ENCODE measurements around the gene VPS13A.
A peak's percentile ranks its signal among the peaks of the same experiment; 100 is the strongest.

Gene VPS13A

GRCh38 chr9:77177143-77177893, at the start of gene VPS13A:
VPS13A (plus strand) TSS chr9:77177534; CDS start chr9:77177705, 171 bp downstream.
- peak; percentile 81 to 95 (median 93) for DNase-seq (ENCODE audit: low read depth in 2 of 3, low spot score in 2 of 3)

GRCh38 chr9:77128125-77128789, 49.1 kb upstream of the VPS13A start:
- no peak for DNase-seq (ENCODE audit: low read depth in 2 of 3, low spot score in 2 of 3)

GRCh38 chr9:77131399-77131798, 45.9 kb upstream of the VPS13A start:
- DNase-seq (ENCODE audit: low read depth in 2 of 3, low spot score in 2 of 3): no peak

- DNase-seq (ENCODE audit: low read depth in 2 of 3, low spot score in 2 of 3): no peak
Measured at GRCh38 chr9:77133011-77133410, 44.3 kb upstream of the VPS13A start.

- no peak for DNase-seq (ENCODE audit: low read depth in 2 of 3, low spot score in 2 of 3)
Measured at GRCh38 chr9:77142366-77142765, 35.0 kb upstream of the VPS13A start.

- DNase-seq (ENCODE audit: low read depth in 2 of 3, low spot score in 2 of 3): no peak
Measured at GRCh38 chr9:77149879-77150278, 27.5 kb upstream of the VPS13A start.

- DNase-seq (ENCODE audit: low read depth in 2 of 3, low spot score in 2 of 3): no peak
Measured at GRCh38 chr9:77152289-77152688, 25.0 kb upstream of the VPS13A start.

GRCh38 chr9:77156646-77157371, 20.5 kb upstream of the VPS13A start:
- no peak for DNase-seq (ENCODE audit: low read depth in 2 of 3, low spot score in 2 of 3)

- DNase-seq (ENCODE audit: low read depth in 2 of 3, low spot score in 2 of 3): no peak
Measured at GRCh38 chr9:77158772-77159513, 18.4 kb upstream of the VPS13A start.

- no peak for DNase-seq (ENCODE audit: low read depth in 2 of 3, low spot score in 2 of 3)
Measured at GRCh38 chr9:77161191-77161590, 16.1 kb upstream of the VPS13A start.

- DNase-seq (ENCODE audit: low read depth in 2 of 3, low spot score in 2 of 3): no peak
Measured at GRCh38 chr9:77161966-77162365, 15.4 kb upstream of the VPS13A start.

- no peak for DNase-seq (ENCODE audit: low read depth in 2 of 3, low spot score in 2 of 3)
Measured at GRCh38 chr9:77162366-77162765, 15.0 kb upstream of the VPS13A start.

- DNase-seq (ENCODE audit: low read depth in 2 of 3, low spot score in 2 of 3): no peak
Measured at GRCh38 chr9:77163884-77164283, 13.4 kb upstream of the VPS13A start.

GRCh38 chr9:77166193-77166592, 11.1 kb upstream of the VPS13A start:
- DNase-seq (ENCODE audit: low read depth in 2 of 3, low spot score in 2 of 3): no peak

- no peak for DNase-seq (ENCODE audit: low read depth in 2 of 3, low spot score in 2 of 3)
Measured at GRCh38 chr9:77170991-77171699, 6.2 kb upstream of the VPS13A start.

GRCh38 chr9:77175151-77175550, 2.2 kb upstream of the VPS13A start:
- DNase-seq (ENCODE audit: low read depth in 2 of 3, low spot score in 2 of 3): no peak

- no peak for DNase-seq (ENCODE audit: low read depth in 2 of 3, low spot score in 2 of 3)
Measured at GRCh38 chr9:77176106-77176505, 1.2 kb upstream of the VPS13A start.

- no peak for DNase-seq (ENCODE audit: low read depth in 2 of 3, low spot score in 2 of 3)
Measured at GRCh38 chr9:77176686-77177142, 620 bp upstream of the VPS13A start.

- peak; percentile 13 to 19 (median 16) for DNase-seq (ENCODE audit: low read depth in 2 of 3, low spot score in 2 of 3)
Measured at GRCh38 chr9:77177894-77178794, 810 bp downstream of the VPS13A start.

- DNase-seq (ENCODE audit: low read depth in 2 of 3, low spot score in 2 of 3): no peak
Measured at GRCh38 chr9:77180056-77180455, 2.7 kb downstream of the VPS13A start.

Data from activated CD8-positive, alpha-beta memory T cell treated with anti-CD3 and anti-CD28 coated beads for 48 hours (primary cell).